ENCODE data around the gene MOBP.

GRCh38 chr3:39447637-39448483, 19.6 kb upstream of the MOBP start:
- peak in 5 of 7 experiments; percentile 68 to 88 (median 75) for TF ChIP-seq CTCF (IDR thresholded peaks at IDR 0.05)
- TF ChIP-seq POLR2AphosphoS5 (IDR thresholded peaks at IDR 0.05): no peak
- no peak for TF ChIP-seq POLR2A (IDR thresholded peaks at IDR 0.05)
- no peak for TF ChIP-seq EP300 (IDR thresholded peaks at IDR 0.05)

All from stomach (tissue), 4 donors.